Duodenal mucosa (tissue), 2 donors: ENCODE measurements around the gene PNPLA7.

Experiments
- H3K27ac ChIP-seq: one replicate; pipeline ENCODE4 v1.7.0; 2013; ENCODE audit warnings: low read depth, low read length
- H3K27me3 ChIP-seq, 2 donors: one replicate each; pipeline ENCODE4 v1.7.0; 2013; ENCODE audit warnings: low read length in 2 of 2, control low read depth in 1 of 2; ENCODE audit not compliant: insufficient read depth in 2 of 2, control insufficient read depth in 1 of 2
- H3K36me3 ChIP-seq, 2 donors: one replicate each; pipeline ENCODE4 v1.7.0; 2013; ENCODE audit warnings: low read length in 2 of 2, control low read depth in 1 of 2; ENCODE audit not compliant: insufficient read depth in 2 of 2, control insufficient read depth in 1 of 2
- H3K4me1 ChIP-seq, 2 donors: one replicate each; pipeline ENCODE4 v1.7.0; 2013; ENCODE audit warnings: low read length in 2 of 2, control low read depth in 1 of 2; ENCODE audit not compliant: insufficient read depth in 2 of 2, control insufficient read depth in 1 of 2
- H3K4me3 ChIP-seq, 2 donors: one replicate each; pipeline ENCODE4 v1.7.0; 2013; ENCODE audit warnings: low read length in 2 of 2, low read depth in 1 of 2
- H3K9ac ChIP-seq, 2 donors: one replicate each; pipeline ENCODE4 v1.7.0; 2013; ENCODE audit warnings: low read length in 2 of 2, low read depth in 1 of 2
- H3K9me3 ChIP-seq, 2 donors: one replicate each; pipeline ENCODE4 v1.7.0; 2013; ENCODE audit warnings: low read length in 2 of 2, control low read depth in 1 of 2; ENCODE audit not compliant: control insufficient read depth in 1 of 2

Gene PNPLA7

DNA sequence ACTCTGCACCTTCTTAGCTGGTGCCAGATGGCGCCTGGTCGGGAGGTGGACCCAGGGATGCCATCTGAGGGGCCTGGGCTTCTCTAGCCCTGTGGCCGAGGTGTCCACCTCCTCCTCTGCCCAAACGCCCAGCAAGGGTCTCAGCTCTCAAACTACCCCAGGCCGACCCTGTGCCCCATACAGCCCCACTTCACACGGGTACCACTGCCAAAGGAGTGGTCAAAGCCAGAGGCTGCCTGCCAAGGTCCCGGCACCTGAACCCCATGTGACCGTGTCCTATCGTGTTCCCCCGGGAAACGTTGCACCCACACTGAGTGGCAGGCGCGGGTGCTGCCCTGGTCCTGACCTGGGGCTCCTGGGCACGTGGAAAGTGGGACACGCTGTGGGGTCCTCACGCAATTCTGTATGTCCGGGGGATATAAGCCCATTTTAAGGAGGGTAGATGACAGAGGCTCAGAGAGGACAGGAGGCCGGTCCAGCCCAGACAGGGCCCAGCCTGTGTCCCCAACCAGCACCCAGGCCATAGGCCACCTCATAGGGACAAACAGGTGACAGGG is 111.0 kb downstream of the PNPLA7 start:
- peaks cover 13 to 23% of the 10 kb centered on the region in 2 donors for H3K4me1 ChIP-seq
- no peak overlapping the region for H3K9ac ChIP-seq
- H3K27me3 ChIP-seq: no peaks in the 10 kb centered on the region
- no peaks in the 10 kb centered on the region for H3K36me3 ChIP-seq
- H3K27ac ChIP-seq: no peak overlapping the region
- no peaks in the 10 kb centered on the region for H3K9me3 ChIP-seq
- H3K4me3 ChIP-seq: no peak overlapping the region

DNA sequence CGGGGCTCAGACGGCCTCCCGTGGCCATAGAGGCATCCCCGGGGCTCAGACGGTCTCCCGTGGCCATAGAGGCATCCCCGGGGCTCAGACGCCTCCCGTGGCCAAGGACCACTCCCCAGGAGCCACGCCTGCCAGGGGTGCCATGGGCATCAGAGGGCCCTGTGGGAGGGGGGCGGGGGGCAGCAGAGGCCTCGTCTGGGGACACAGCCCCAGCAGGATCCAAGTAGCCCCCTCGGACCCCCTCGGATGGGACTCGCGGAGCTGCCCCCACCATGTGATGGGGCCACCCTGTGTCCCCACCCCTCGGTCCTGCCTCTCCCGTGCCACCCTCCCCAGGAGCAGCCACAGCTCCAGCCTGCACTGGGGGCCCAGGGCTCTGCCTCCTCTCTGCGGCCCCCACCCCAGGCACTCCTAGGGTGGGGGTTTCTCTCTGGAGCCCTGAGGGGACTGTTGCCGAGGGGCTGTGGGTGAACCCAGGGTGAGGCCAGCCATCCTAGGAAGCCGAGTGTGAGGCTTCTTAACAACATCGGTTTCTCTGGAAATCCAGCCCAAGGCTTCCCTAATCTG is 111.5 kb downstream of the PNPLA7 start:
- no peak overlapping the region for H3K4me3 ChIP-seq
- peaks cover 13 to 23% of the 10 kb centered on the region in 2 donors for H3K4me1 ChIP-seq
- H3K27ac ChIP-seq: no peak overlapping the region
- H3K9me3 ChIP-seq: no peaks in the 10 kb centered on the region
- no peaks in the 10 kb centered on the region for H3K36me3 ChIP-seq
- no peaks in the 10 kb centered on the region for H3K27me3 ChIP-seq
- H3K9ac ChIP-seq: no peak overlapping the region

DNA sequence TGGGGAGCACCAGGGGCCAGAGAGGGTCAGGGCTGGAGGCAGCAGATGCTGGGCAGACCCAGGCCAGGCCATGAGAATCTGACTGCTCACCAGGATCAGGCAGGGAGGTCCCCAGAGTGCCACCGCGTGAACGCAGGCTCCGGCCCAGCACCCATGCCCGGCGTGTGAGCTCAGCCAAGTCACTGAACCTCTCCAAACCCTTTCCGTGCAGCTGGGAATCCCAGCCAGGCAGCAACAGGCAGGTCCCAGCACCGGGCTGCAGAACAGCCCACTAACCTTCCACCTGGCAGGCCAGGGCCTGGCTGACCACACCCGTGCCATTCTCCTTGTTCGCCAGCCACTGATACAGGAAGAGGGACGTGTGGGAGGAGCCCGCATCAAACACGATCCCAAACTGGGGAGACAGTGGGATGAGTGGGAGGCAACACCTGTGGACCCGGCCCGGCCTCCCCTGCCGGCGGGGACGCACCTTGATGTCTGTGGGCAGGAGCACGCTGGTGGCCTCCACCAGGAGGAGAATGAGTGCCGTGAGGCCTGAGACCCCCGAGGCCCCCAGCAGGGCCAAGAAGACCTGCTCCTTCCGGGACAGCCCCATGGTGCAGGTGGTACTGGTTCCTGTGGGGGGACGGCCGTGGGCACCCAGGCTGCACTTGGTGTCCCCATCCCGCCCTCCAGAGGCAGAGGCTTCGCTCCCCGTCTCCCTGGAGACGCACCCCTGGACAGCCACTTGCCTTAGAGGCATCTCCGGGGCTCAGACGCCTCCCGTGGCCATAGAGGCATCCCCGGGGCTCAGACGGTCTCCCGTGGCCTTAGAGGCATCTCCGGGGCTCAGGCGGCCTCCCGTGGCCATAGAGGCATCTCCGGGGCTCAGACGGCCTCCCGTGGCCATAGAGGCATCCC is 112.3 kb downstream of the PNPLA7 start:
- H3K4me1 ChIP-seq: peaks cover 13 to 23% of the 10 kb centered on the region in 2 donors
- H3K9me3 ChIP-seq: no peaks in the 10 kb centered on the region
- no peak overlapping the region for H3K27ac ChIP-seq
- H3K36me3 ChIP-seq: no peaks in the 10 kb centered on the region
- H3K9ac ChIP-seq: no peak overlapping the region
- H3K27me3 ChIP-seq: no peaks in the 10 kb centered on the region
- no peak overlapping the region for H3K4me3 ChIP-seq

DNA sequence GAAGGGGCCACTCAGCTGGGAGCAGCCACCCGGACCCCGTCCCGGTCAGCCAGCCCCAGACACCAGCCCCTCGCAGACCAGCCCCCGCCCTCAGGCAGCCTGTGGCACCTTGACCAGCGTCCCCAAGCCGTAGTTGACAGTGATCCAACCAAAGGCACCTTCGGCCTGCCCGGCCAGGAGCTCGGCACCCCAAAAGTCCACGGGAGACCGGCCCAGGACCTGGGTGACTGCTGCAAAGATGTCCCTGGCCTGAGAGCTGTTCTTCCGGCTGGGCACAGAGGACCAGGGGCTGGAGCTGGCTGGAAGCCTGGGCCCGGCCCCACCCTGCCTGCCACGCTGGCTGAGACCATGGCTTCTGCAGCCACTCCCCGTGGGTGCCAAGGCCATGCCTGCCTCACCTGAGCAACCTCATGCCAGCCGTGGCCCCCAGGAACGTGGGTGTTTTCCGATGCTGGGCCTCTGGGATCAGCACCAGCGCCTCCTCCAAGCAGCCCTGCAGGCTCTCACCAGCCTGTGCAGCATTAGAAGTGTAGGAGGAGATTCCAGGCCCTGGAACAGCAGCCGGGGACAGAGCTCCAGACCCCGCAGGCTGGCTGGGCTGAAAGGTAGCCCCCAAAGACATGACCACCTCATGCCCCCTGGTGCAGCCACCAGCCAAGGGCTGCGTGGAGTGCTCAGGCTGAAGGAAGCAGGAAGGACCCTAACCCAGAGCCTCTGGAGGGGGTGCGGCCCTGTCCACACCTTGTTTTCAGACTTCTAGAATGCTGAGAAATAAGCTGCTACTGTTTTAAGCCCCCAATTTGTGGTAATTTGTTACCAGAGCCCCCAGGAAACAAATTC is 113.2 kb downstream of the PNPLA7 start:
- peak overlapping the region in 1 of 2 donors; percentile 25 for H3K9ac ChIP-seq
- no peak overlapping the region for H3K27ac ChIP-seq
- peaks cover 13 to 23% of the 10 kb centered on the region in 2 donors for H3K4me1 ChIP-seq
- peak overlapping the region; percentile 28 to 50 for H3K4me3 ChIP-seq
- no peaks in the 10 kb centered on the region for H3K27me3 ChIP-seq
- H3K9me3 ChIP-seq: no peaks in the 10 kb centered on the region
- H3K36me3 ChIP-seq: no peaks in the 10 kb centered on the region

DNA sequence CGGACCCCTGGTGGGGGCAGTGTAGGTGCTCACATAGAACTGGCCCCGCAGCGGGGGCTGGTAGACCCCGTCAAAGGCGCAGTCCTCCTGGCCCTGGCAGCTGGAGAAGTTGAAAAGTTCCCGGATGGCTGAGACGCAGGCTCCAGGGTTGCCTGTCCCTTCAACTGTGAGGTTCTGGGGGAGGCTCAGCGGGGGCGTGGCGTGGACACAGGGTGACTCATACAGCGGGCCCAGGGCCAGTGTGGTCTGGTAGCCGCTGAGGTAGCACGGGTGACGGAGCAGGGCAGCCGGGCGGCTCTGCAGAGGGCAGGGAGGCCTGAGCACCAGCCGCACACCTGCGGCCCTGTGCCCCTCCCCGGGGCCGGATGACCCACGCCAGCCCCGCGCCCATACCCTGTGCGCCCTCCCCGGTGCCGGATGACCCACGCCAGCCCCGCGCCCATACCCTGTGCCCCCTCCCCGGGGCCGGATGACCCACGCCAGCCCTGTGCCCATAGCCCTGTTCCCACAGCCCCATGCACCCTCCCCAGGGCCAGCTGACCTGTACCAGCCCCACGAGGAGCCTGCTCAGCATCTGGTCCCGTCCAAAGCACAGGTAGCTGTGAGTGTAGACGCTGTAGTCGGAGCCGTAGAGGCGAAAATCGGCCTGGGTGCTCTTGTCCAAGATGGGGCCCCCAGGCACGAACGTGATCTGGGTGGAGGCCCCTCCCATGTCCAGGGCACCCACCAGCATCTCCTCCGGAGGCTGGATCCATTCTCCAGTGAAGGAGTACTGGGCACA is 114.0 kb downstream of the PNPLA7 start:
- H3K36me3 ChIP-seq: no peaks in the 10 kb centered on the region
- peak overlapping the region in 1 of 2 donors; percentile 25 for H3K9ac ChIP-seq
- H3K27me3 ChIP-seq: no peaks in the 10 kb centered on the region
- peaks cover 13 to 23% of the 10 kb centered on the region in 2 donors for H3K4me1 ChIP-seq
- peak overlapping the region; percentile 28 to 50 for H3K4me3 ChIP-seq
- no peak overlapping the region for H3K27ac ChIP-seq
- H3K9me3 ChIP-seq: no peaks in the 10 kb centered on the region

DNA sequence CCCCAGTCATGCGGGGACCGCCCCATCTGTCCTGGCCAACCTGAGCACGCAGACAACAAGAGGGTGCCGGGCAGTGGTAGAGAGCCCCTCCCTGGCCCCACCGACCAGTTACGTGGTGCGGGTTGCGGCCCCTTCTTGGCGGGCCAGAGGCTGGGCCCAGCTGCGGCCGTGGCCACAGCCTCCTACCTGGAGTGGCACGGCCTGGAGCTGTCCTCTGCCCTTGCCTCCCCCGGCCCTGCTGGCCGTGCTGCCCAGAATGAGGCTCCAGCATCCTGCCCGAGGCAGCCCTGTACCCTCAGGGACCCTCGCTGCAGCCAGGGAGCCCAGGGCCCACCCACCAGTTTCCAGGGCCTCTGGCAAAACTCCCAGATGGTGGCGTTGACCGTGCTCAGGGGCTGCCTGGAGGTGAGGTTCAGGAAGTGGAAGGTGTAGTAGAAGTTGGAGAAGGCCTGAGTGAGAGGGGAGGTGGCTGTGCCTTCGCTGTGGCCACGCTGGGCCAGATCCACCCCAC is 114.8 kb downstream of the PNPLA7 start:
- Histone ChIP-seq H3K4me1 (peaks cover 15 to 27% of the 10 kb centered on the region in 2 donors), H3K9me3 (no peaks in the 10 kb centered on the region), H3K4me3 (no peak overlapping the region), H3K9ac (peak overlapping the region; percentile 6 to 18), H3K27ac (no peak overlapping the region), H3K36me3 (no peaks in the 10 kb centered on the region), H3K27me3 (no peaks in the 10 kb centered on the region)

DNA sequence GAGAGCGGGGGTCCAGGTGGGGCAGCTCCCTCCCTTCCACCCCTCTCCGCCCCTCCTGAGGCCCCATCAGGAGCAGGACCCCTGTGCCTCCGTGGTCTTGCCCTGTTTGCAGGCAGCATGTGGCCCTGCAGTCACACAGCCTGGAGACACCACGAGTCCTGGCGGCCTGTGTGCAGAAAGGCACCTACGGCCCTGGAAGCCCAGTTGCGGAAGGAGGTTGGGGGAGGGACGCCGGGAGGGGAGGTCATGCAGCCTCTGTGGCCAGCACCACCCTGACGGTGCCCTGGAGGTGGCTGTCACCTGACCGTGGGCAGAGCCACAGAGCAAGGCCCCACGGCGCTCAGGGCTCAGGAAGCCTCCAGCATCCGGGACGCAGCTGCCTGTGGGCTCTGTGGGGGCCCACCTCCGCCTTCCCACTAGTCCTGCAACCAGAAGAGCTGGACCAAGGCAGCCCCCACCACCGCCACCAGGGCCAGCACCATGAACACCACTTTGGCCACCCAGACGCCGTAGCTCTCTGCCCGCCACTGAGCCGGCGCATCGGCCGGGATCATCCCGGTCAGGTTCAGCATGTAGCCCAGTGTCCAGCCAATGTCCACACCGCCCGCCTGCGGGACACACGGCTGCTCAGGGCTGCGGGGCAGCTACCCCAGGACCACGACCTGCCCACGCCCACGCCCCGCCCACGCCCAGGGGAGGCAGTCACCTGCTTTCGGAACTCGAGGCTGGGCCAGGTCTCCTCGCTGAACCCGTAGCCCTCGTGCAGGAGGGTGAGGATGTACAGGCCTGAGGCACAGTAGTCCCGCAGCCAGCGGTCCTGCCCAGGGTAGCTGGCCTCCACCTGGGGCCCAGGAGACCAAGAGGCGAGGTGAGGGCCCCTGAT is 115.5 kb downstream of the PNPLA7 start:
- no peak overlapping the region for H3K27ac ChIP-seq
- H3K36me3 ChIP-seq: no peaks in the 10 kb centered on the region
- H3K9me3 ChIP-seq: no peaks in the 10 kb centered on the region
- no peak overlapping the region for H3K9ac ChIP-seq
- H3K27me3 ChIP-seq: no peaks in the 10 kb centered on the region
- peaks cover 19 to 34% of the 10 kb centered on the region in 2 donors for H3K4me1 ChIP-seq
- H3K4me3 ChIP-seq: no peak overlapping the region

DNA sequence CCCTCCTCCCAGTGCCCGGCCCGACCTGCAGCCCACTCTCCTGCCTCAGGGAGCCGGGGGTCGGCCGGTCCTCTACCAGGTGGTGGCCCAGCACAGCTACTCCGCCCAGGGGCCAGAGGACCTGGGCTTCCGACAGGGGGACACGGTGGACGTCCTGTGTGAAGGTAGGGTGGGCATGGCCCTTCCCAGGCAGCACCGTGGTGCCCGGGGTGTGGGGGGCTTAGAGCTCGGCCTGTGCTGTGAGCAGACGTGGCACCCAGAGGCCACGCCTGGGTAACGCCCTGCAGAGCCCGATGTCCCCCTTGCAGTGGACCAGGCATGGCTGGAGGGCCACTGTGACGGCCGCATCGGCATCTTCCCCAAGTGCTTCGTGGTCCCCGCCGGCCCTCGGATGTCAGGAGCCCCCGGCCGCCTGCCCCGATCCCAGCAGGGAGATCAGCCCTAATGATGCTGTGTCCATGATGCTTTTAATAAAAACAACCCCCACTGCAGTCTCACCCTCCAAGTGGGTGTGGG is 116.2 kb downstream of the PNPLA7 start:
- Histone ChIP-seq H3K27me3 (no peaks in the 10 kb centered on the region), H3K27ac (no peak overlapping the region), H3K4me3 (no peak overlapping the region), H3K9ac (no peak overlapping the region), H3K36me3 (no peaks in the 10 kb centered on the region), H3K9me3 (no peaks in the 10 kb centered on the region), H3K4me1 (peaks cover 19 to 37% of the 10 kb centered on the region in 2 donors)
